ENCODE measurements around the gene HOXC10. TPM values are rescaled to one million over a fixed set of nuclear protein-coding genes. Genes with fewer than 3 reads are reported as not detected.

HOXC10 gene
- total and polyA plus RNA-seq, 2 experiments from 2014 or later: not detected

GRCh38 chr12:54004063-54004840, 19.3 kb downstream of the HOXC10 start:
- no peak overlapping the region for H3K4me3 ChIP-seq
- H3K27me3 ChIP-seq (ENCODE audit: insufficient read depth): peaks cover 100% of the 10 kb centered on the region
- no peak overlapping the region for H3K4me2 ChIP-seq
- H3K4me3 Mint-ChIP-seq: no peak overlapping the region
- no peaks in the 10 kb centered on the region; the same call in 1 of the 3 replicates for H3K9me3 Mint-ChIP-seq
- H3K27me3 Mint-ChIP-seq (ENCODE audit: insufficient read depth, low read depth, poor library complexity): peaks cover 99% of the 10 kb centered on the region
- H3K4me1 Mint-ChIP-seq: peaks cover 11% of the 10 kb centered on the region
- no peaks in the 10 kb centered on the region for H3K9me2 ChIP-seq (ENCODE audit: insufficient read depth)
- peaks cover 11% of the 10 kb centered on the region for H3K4me1 ChIP-seq (ENCODE audit: insufficient read depth)
- no peaks in the 10 kb centered on the region for H3K79me2 ChIP-seq (replicated peaks; ENCODE audit: insufficient read depth)
- no peak overlapping the region for H2AFZ ChIP-seq
- TF ChIP-seq CREB1 (CRISPR knock-in tag; IDR thresholded peaks at IDR 0.05; ENCODE audit: low read depth) (no peak), EZH2 (IDR thresholded peaks at IDR 0.05; ENCODE audit: low read depth, unreplicated experiment) (peak; percentile 94)
- no peak overlapping the region for H3K27ac ChIP-seq (ENCODE audit: low read depth)
- no peaks in the 10 kb centered on the region for H3K36me3 Mint-ChIP-seq (ENCODE audit: low read depth)
- peaks cover 34% of the 10 kb centered on the region for H3F3A ChIP-seq (replicated peaks; ENCODE audit: low read depth)
- no peaks in the 10 kb centered on the region for H3K36me3 ChIP-seq (ENCODE audit: insufficient read depth)
- no peak overlapping the region for H3K27ac Mint-ChIP-seq
- DNase-seq (ENCODE audit: low spot score) (no peak), ATAC-seq (no peak)
- H4K20me1 ChIP-seq (replicated peaks; ENCODE audit: insufficient read depth): peaks cover 33% of the 10 kb centered on the region

DNA sequence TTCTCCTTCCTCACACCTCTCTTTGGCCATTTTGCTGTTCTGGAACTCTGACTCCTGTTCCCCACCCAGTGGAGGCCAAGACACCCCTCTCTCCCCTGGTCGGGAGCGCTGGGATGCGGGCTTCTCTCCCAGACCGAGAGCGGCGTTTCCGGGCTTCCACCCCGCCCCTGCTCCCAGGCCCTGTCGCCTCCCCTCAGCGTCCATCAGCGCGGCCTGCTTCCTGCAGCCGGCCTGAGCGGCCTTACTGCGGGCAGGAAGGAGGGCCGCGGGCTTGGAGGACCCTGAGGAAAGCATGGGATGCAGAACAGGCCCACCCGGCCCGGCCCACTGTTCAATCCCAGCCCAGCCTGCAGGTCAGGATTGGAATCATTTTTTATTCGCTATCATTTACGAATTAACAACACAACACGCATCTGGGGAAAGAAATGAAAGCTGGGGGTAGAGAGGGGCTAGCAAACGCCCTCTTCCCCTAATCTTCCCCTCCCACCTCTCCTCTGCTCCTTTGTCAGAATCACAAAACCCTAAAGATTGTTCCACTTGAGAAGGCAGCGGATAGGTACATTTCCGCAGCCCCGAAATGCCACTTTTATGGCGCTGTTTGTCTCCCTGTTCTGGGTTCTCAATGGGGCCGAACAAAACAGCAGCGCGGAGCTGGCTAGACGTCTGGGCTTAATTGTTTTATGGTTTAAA, 20.0 kb downstream of the HOXC10 start:
- Histone ChIP-seq H3K4me2 (0 out of 2 replicates have a peak overlapping the region, but pooled peaks have one; percentile 26), H2AFZ (no peak overlapping the region), H3K27me3 (ENCODE audit: insufficient read depth) (peaks cover 100% of the 10 kb centered on the region), H3K36me3 (ENCODE audit: insufficient read depth) (no peaks in the 10 kb centered on the region), H3F3A (replicated peaks; ENCODE audit: low read depth) (peaks cover 34% of the 10 kb centered on the region), H3K79me2 (replicated peaks; ENCODE audit: insufficient read depth) (no peaks in the 10 kb centered on the region), H3K4me3 (no peak overlapping the region), H3K27ac (ENCODE audit: low read depth) (no peak overlapping the region), H3K9me2 (ENCODE audit: insufficient read depth) (no peaks in the 10 kb centered on the region), H3K4me1 (ENCODE audit: insufficient read depth) (peaks cover 6% of the 10 kb centered on the region; the same call in 1 of the 2 replicates), H4K20me1 (replicated peaks; ENCODE audit: insufficient read depth) (peaks cover 33% of the 10 kb centered on the region)
- H3K4me3 Mint-ChIP-seq: no peak overlapping the region
- peak; percentile 19 for TF ChIP-seq EZH2phosphoT487 (IDR thresholded peaks at IDR 0.05; ENCODE audit: unreplicated experiment)
- TF ChIP-seq, protein P1, sequence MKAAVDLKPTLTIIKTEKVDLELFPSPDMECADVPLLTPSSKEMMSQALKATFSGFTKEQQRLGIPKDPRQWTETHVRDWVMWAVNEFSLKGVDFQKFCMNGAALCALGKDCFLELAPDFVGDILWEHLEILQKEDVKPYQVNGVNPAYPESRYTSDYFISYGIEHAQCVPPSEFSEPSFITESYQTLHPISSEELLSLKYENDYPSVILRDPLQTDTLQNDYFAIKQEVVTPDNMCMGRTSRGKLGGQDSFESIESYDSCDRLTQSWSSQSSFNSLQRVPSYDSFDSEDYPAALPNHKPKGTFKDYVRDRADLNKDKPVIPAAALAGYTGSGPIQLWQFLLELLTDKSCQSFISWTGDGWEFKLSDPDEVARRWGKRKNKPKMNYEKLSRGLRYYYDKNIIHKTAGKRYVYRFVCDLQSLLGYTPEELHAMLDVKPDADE (IDR thresholded peaks at IDR 0.05): no peak
- TF ChIP-seq STAT1 (IDR thresholded peaks at IDR 0.05; ENCODE audit: unreplicated experiment): no peak
- peak; percentile 95 for TF ChIP-seq EZH2 (IDR thresholded peaks at IDR 0.05; ENCODE audit: low read depth, unreplicated experiment)
- H3K4me1 Mint-ChIP-seq: peaks cover 17% of the 10 kb centered on the region
- H3K36me3 Mint-ChIP-seq (ENCODE audit: low read depth): no peaks in the 10 kb centered on the region
- DNase-seq (ENCODE audit: low spot score): peak; percentile 76
- no peaks in the 10 kb centered on the region; the same call in 1 of the 3 replicates for H3K9me3 Mint-ChIP-seq
- ATAC-seq: peak; percentile 10
- H3K27ac Mint-ChIP-seq: no peak overlapping the region
- peaks cover 99% of the 10 kb centered on the region for H3K27me3 Mint-ChIP-seq (ENCODE audit: insufficient read depth, low read depth, poor library complexity)

DNA sequence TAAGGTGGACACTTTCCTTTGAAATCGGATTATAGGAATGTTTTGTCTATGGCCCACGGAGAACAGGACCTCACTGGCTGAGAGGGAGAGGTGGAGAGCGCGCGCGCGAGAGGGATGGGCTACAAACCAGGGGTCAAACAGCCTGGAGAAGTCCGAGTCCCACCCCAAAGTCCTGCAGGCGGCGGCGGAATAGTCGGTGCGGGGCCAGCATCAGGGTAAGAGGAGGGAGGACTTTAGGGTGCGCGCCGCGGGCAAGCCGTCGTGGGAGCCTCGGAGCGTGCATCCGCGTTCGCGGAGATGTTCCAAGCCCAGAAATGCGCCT, 20.5 kb downstream of the HOXC10 start:
- peaks cover 100% of the 10 kb centered on the region for H3K27me3 ChIP-seq (ENCODE audit: insufficient read depth)
- TF ChIP-seq EZH2phosphoT487 (IDR thresholded peaks at IDR 0.05; ENCODE audit: unreplicated experiment) (no peak), EZH2 (IDR thresholded peaks at IDR 0.05; ENCODE audit: low read depth, unreplicated experiment) (peak; percentile 12)
- DNase-seq (ENCODE audit: low spot score) (no peak), ATAC-seq (no peak)
- Mint-ChIP-seq H3K4me3 (peak overlapping the region; percentile 15; the same call in 1 of the 3 replicates), H3K27ac (no peak overlapping the region), H3K4me1 (peaks cover 19% of the 10 kb centered on the region), H3K9me3 (no peaks in the 10 kb centered on the region; the same call in 1 of the 3 replicates), H3K27me3 (ENCODE audit: insufficient read depth, low read depth, poor library complexity) (peaks cover 99% of the 10 kb centered on the region), H3K36me3 (ENCODE audit: low read depth) (no peaks in the 10 kb centered on the region)
- no peaks in the 10 kb centered on the region for H3K79me2 ChIP-seq (replicated peaks; ENCODE audit: insufficient read depth)
- no peak overlapping the region for H2AFZ ChIP-seq
- H3K27ac ChIP-seq (ENCODE audit: low read depth): no peak overlapping the region
- H4K20me1 ChIP-seq (replicated peaks; ENCODE audit: insufficient read depth): peaks cover 33% of the 10 kb centered on the region
- H3F3A ChIP-seq (replicated peaks; ENCODE audit: low read depth): peaks cover 34% of the 10 kb centered on the region
- H3K36me3 ChIP-seq (ENCODE audit: insufficient read depth): no peaks in the 10 kb centered on the region
- H3K4me2 ChIP-seq: 0 out of 2 replicates have a peak overlapping the region, but pooled peaks have one; percentile 26
- peaks cover 10% of the 10 kb centered on the region; the same call in 1 of the 2 replicates for H3K4me1 ChIP-seq (ENCODE audit: insufficient read depth)
- no peaks in the 10 kb centered on the region for H3K9me2 ChIP-seq (ENCODE audit: insufficient read depth)
- H3K4me3 ChIP-seq: no peak overlapping the region

Measured in GM23338 (cell line).